Astrocyte of the spinal cord (primary cell): Measurements from ENCODE around the gene INTU.
"Not testable (repeated sequence)": the region's sequence is repeated elsewhere in the genome, so short reads cannot be mapped to it uniquely, and the experiment has no call there.

Experiments
- DNase-seq: peaks from one replicate; pipeline ENCODE4 v3.0.0; 2011; ENCODE audit warnings: low read depth, low spot score
- H3K4me3 ChIP-seq: 2 replicates; pipeline ENCODE4 v1.5.1; 2011; ENCODE audit warnings: low read depth, mild to moderate bottlenecking, low read length, moderate library complexity
- in situ Hi-C: cut with HindIII; loops from 2 replicates; pipeline ENCODE4 v1.10.0; 2017; ENCODE audit warnings: low sequenced_read_pairs
- TF ChIP-seq, protein P1 (sequence below): IDR thresholded peaks from 2 replicates; pipeline ENCODE4 v1.5.1; 2012; ENCODE audit warnings: low read depth, mild to moderate bottlenecking, low read length, inconsistent platforms

Gene INTU

DNA sequence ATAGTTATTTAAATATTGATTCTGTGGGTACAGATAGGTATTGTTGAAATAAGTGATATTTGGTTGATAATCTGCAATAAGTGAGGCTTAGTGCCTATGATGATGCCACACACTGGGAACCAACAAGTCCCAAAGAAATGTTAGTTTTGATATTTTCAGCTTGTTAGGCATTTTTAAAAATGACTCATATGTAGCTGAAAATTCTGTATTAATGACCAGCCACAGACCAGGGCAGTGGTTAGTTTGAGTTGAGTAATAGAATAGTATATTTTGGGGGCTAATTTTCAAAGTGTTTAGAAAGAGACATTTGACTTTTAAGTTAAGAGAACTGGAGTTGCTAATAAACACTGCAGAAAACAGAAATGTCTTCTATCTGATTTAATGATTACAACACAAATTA lies 9.4 kb downstream of the INTU start:
- TF ChIP-seq, protein P1, sequence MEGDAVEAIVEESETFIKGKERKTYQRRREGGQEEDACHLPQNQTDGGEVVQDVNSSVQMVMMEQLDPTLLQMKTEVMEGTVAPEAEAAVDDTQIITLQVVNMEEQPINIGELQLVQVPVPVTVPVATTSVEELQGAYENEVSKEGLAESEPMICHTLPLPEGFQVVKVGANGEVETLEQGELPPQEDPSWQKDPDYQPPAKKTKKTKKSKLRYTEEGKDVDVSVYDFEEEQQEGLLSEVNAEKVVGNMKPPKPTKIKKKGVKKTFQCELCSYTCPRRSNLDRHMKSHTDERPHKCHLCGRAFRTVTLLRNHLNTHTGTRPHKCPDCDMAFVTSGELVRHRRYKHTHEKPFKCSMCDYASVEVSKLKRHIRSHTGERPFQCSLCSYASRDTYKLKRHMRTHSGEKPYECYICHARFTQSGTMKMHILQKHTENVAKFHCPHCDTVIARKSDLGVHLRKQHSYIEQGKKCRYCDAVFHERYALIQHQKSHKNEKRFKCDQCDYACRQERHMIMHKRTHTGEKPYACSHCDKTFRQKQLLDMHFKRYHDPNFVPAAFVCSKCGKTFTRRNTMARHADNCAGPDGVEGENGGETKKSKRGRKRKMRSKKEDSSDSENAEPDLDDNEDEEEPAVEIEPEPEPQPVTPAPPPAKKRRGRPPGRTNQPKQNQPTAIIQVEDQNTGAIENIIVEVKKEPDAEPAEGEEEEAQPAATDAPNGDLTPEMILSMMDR, result no peak
- no peak for DNase-seq
- in situ Hi-C loops, result no loop called here
- H3K4me3 ChIP-seq, result no peak overlapping the region

DNA sequence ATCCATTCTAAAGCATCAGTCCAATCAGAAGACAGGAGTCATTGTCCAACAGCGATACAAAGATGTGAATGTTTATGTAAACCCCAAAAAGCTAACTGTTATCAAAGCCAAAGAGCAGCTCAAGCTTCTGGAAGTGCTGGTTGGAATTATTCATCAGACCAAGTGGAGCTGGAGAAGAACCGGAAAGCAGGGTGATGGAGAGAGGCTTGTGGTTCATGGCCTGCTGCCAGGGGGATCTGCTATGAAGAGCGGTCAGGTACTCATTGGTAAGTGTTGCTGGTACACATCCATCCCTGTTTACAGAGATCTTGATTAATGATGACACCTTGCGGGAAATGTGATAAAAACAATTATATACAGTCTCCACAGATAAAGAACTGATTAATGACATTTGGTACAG lies 11.0 kb downstream of the INTU start:
- no peak for DNase-seq
- in situ Hi-C loops, result no loop called here
- TF ChIP-seq, protein P1, result no peak
- no peak overlapping the region for H3K4me3 ChIP-seq

DNA sequence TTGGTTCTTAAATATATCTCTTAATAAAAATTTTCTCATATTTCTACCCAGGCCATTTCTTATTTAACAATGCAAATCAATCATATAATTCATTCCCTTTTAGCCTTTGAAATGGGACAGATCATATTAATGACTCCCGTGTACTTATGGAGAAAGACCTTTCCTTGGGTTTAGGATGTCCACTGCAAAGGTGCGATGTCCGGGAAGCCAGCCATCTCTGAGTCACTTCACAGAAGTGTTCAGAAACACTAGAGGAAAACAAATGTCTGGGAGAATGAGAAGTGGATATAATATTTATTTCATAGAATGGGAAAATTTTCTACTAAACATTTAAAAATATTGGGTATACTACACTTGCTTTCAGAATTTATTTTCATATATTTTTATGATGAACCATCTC lies 15.3 kb downstream of the INTU start:
- TF ChIP-seq, protein P1, result no peak

DNA sequence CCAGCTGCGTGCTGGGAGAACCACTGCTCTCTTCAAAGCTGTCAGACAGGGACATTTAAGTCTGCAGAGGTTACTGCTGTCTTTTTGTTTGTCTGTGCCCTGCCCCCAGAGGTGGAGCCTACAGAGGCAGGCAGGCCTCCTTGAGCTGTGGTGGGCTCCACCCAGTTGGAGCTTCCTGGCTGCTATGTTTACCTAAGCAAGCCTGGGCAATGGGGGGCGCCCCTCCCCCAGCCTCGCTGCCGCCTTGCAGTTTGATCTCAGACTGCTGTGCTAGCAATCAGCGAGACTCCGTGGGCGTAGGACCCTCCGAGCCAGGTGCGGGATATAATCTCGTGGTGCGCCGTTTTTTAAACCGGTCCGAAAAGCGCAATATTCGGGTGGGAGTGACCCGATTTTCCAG lies 22.8 kb downstream of the INTU start:
- in situ Hi-C loops, DNase-seq, H3K4me3 ChIP-seq: not testable (repeated sequence)

More for the DNA sequence above, 15.3 kb downstream of the INTU start:
- in situ Hi-C loops, result no loop called here
- DNase-seq, result no peak
- no peak overlapping the region for H3K4me3 ChIP-seq

DNA sequence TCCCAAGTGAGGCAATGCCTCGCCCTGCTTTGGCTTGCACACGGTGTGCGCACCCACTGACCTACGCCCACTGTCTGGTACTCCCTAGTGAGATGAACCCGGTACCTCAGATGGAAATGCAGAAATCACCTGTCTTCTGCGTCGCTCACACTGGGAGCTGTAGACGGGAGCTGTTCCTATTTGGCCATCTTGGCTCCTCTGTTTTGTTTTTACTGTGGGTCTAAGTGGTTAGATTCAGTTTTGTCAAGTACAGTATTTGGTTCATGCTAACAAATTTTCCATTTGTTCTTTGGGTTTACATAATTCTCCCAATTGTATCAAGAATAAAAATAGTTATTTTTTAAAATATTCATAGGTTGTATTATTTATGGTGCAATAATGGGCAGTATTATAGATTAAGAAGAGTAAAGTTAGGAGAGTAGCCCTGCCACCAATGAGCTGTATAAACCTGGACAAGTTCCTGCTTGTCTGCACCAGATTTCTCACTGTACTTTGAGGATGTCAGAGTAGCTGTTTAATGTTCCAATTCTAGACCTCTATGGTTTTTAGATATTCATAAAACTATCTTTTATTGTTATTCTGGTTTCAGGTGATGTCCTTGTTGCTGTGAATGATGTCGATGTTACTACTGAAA lies 23.4 kb downstream of the INTU start:
- no peak for DNase-seq
- TF ChIP-seq, protein P1, result no peak
- in situ Hi-C loops, result no loop called here

DNA sequence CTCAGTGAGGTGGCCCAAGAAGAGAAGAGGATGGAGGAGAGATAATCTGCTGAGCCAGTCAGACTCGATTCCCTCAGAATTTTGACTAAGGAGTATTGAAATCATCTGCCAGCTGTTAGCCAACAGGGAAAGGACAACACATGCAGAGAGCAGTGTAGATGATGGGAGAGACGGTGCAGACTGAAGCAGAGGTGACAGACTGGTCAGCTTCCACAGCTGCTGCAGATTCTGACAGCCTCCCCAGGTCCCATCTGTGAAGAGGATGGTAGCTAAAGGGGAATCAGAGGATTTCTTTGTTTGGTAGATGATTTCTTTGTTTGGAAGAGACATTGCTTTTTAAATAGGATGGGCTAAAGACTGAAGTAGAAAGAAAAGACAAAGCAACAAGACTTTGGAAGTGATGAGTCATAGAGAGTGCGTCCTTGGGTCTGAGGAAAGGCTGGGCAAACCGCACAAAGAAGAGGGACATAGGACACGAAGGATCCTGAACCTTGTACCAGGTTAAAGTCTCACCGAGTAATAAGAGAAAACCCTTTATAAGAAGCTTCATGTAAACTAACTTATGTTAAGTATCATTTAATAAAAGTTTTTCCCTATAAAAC lies 27.6 kb downstream of the INTU start:
- TF ChIP-seq, protein P1, result no peak
- H3K4me3 ChIP-seq, result no peak overlapping the region
- in situ Hi-C loops, result no loop called here
- DNase-seq, result no peak

More for the DNA sequence above, 23.4 kb downstream of the INTU start:
- no peak overlapping the region for H3K4me3 ChIP-seq

DNA sequence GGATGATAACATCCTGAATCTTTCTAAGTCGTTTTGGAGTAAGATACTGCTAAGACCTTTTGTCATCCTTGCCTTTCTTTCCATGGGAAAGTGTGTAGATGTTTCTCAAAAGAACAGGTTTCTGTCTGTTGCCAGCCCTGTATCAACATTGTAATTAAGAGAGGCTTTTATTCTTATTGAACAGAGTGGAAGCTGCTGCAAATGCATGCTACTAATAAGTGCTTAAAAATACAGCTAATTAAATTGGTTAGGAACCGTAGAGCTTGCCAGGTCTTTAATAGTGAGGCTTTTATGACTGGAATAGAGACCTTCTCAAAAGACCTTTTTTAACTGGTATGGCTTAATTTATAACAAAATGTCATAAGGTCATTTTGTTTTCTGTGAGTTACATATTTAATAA lies 34.4 kb downstream of the INTU start:
- TF ChIP-seq, protein P1, result no peak

More for the DNA sequence above, 34.4 kb downstream of the INTU start:
- in situ Hi-C loops, result no loop called here
- DNase-seq, result no peak
- no peak overlapping the region for H3K4me3 ChIP-seq
